M059J (cell line): ENCODE results near the gene ERRFI1. TPM values are rescaled to one million over a fixed set of nuclear protein-coding genes. Genes with fewer than 3 reads are reported as not detected.
"Not testable (repeated sequence)": the region's sequence is repeated elsewhere in the genome, so short reads cannot be mapped to it uniquely, and the experiment has no call there.

ENCODE experiments used
- DNase-seq: peaks from one replicate; pipeline ENCODE4 v3.0.0-alpha.2; 2012; ENCODE audit warnings: low read depth
- total RNA-seq: library from RNA; depleted of rRNA; stranded (reverse); fragments of >200 nt; shearing (Covaris generic); gene quantifications from 2 replicates; pipeline ENCODE4 v1.2.3, GENCODE V29; 2014; rRNA removed

The ERRFI1 gene
- total RNA-seq, 1 experiment from 2014 or later: 146 TPM

DNA sequence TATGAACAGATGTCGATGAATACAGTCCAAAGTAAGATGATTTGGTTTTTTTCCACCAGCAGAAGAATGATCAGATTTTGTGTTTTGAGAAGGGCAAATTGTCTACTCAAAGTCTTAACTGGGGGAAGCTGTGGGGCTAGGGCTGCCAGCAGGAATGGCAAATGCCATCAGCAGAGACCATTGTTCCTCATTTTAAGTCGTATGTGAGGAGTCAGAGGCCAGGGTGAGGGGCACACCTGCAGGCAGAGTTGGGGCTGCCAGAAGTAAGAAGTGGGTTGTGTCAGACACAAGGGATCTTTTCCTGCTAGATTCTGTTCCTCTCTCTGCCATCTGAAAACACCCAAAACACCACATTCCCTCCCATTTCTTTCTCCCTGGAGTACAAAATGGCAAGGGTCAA lies 55.9 kb downstream of the ERRFI1 start:
- no peak for DNase-seq

DNA sequence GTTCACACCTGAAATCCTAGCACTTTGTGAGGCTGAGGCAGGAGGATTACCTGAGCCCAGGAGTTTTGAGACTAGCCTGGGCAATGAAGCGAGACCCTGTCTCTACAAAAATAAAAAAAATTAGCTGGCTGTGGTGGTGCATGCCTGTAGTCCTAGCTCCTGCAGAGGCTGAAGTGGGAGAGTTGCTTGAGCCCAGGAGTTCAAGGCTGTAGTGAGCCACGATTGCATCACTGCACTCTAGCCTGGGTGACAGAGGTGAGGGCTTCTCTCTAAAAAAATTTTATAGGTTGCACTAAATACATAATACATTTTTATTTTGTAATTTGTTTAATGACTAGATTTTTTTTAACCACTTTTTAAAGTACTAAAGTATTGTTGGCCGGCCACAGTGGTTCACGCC lies 58.5 kb downstream of the ERRFI1 start:
- DNase-seq: no peak

DNA sequence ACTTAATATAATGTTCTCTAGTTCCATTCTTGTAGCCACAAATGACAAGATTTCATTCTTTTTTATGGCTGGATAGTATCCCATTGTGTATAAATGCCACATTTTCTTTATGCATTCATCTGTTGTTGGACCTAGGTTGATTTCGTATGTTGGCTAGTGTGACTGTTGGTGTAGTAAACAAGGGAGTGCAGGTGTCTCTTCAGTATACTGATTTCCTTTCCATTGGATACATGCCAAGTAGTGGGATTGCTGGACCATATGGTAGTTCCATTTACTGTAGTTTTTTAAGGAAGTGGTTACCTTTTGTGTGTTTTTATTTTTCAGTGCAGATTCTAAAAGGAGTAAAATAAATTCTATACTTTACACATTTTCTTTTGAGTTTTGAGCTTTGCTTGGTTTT lies 58.9 kb downstream of the ERRFI1 start:
- no peak for DNase-seq

DNA sequence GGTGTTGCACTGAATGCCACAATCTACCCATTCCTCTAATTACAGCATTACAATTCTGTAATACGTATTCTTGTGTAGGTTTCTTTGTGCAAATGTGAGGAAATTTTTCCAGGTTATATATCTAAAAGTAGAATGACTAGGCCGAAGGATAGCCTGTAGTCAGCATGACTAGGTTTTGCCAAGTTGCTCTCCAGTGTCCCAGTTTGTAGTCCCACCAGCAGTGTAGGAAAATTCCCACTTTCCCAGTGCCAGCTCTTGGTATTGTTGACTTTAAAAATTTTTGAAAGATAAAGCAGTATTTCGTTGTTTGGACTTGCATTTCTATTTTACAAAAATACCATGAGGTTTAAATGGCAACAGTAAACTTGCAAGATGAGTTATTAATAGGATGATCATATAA lies 61.6 kb downstream of the ERRFI1 start:
- DNase-seq: no peak

DNA sequence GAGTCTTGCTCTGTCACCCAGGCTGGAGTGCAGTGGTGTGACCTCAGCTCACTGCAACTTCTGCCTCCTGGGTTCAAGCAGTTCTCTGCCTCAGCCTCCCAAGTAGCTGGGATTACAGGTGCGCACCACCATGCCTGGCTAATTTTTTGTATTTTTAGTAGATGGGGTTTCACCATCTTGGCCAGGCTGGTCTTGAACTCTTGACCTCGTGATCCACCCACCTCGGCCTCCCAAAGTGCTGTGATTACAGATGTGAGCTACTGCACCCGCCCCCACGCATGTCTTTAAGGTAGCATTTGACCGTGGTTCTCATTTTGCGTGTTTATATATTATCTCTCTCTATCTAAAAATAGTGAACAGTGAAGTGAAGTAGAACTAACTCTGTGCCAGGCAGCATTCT lies 62.3 kb downstream of the ERRFI1 start:
- not testable (repeated sequence) for DNase-seq

DNA sequence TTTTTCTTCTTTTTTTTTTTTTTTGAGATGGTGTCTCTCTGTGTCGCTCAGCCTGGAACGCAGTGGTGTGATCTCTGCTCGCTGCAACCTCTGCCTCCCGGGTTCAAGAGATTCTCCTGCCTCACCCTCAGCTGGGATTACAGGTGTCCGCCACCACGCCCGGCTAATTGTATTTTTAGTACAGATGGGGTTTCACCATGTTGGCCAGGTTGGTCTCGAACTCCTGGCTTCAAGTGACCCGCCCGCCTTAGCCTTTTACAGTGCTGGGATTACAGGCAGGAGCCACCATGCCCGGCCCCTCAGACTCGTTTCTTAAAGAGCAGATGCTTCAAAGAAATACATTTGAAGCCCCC lies 62.8 kb downstream of the ERRFI1 start:
- not testable (repeated sequence) for DNase-seq

DNA sequence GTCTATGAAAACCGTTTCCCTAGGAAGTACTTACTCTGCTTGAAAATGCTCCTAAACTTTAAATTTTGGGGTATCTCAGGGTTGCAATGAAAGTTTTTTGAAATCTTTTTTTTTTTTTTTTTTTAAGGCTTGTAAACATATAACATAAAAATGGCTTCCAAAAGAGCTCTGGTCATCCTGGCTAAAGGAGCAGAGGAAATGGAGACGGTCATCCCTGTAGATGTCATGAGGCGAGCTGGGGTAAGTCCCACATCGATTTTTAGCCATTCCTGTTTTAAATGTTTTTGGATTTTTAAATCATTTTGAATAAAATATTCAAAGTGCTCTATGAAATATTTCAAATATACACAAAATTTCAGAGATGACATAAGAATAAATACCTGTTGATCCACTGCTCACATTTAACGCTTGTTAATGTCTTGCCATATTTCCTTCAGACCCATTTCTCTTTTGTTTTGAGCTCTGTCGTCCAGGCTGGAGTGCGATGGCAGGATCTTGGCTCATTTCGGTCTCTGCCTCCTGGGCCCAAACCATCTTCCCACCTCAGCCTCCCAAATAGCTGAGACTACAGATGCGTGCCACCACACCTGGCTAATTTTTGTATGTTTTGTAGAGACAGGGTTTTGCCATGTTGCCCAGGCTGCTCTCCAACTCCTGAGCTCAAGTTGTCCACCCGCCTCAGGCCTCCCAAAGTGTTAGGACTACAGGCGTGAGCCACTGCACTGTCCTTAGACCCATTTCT lies 63.3 kb downstream of the ERRFI1 start:
- DNase-seq: no peak

DNA sequence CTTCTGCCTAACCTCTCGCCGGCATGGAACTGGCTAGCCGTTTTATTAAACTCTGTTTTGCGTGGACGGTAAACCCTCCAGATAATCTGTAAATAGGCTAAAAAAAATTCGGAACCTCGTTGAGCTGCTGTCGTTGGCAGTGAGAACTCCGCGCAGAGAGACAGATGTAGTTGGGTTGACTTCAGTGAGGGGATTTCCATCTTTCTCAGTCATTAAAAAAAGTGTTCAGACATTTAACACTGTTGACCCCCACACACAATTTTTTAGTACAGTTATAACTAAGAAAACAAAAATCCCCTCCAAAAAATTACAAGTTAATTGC lies 64.1 kb downstream of the ERRFI1 start:
- DNase-seq: no peak

Other genes with a start within 250 kb of the ERRFI1 start
- 10.5 and 16.8 TPM in 2 replicates for gene PER3, start 242.0 kb downstream of the ERRFI1 start, total RNA-seq
- gene UTS2, start 173.2 kb downstream of the ERRFI1 start, total RNA-seq: 0.05 TPM in 1 of 2 replicates, not detected in the other
- 10.5 and 11.0 TPM in 2 replicates for gene TNFRSF9, start 85.5 kb downstream of the ERRFI1 start, total RNA-seq
- gene PARK7, start 64.6 kb downstream of the ERRFI1 start, total RNA-seq: 231 and 297 TPM in 2 replicates